NT2/D1 (cell line): Measurements from ENCODE around the gene LUC7L.
"Not testable (repeated sequence)": the region's sequence is repeated elsewhere in the genome, so short reads cannot be mapped to it uniquely, and the experiment has no call there.

Experiments
- DNase-seq: peaks from one replicate; pipeline ENCODE4 v3.0.0-alpha.2; 2011; ENCODE audit warnings: low read depth, low spot score
- H3K27me3 ChIP-seq: 2 replicates; pipeline ENCODE4 v1.6.0; 2011; ENCODE audit warnings: mild to moderate bottlenecking; ENCODE audit not compliant: insufficient read length, insufficient read depth
- H3K36me3 ChIP-seq: 2 replicates; pipeline ENCODE4 v1.6.1; 2011; ENCODE audit warnings: mild to moderate bottlenecking, low read length, mixed read lengths; ENCODE audit not compliant: insufficient read depth, insufficient read length
- H3K4me1 ChIP-seq: 2 replicates; pipeline ENCODE4 v1.5.1; 2011; ENCODE audit not compliant: insufficient read depth, insufficient read length
- H3K4me3 ChIP-seq: 2 replicates; pipeline ENCODE4 v1.5.1; 2011; ENCODE audit warnings: low read depth; ENCODE audit not compliant: insufficient read length
- H3K9ac ChIP-seq: 2 replicates; pipeline ENCODE4 v1.6.0; 2011; ENCODE audit warnings: low read depth; ENCODE audit not compliant: insufficient read length
- H3K9me3 ChIP-seq: 2 replicates; pipeline ENCODE4 v1.5.1; 2011; ENCODE audit warnings: mild to moderate bottlenecking, low read length; ENCODE audit not compliant: insufficient read depth
- SUZ12 ChIP-seq: IDR thresholded peaks from 2 replicates; pipeline ENCODE4 v1.6.1; 2011; ENCODE audit not compliant: insufficient read length, insufficient read depth; ENCODE audit errors: extremely low read depth
- YY1 ChIP-seq: IDR thresholded peaks from 2 replicates; pipeline ENCODE4 v1.6.1; 2011; ENCODE audit not compliant: insufficient read length, insufficient read depth
- ZNF274 ChIP-seq: IDR thresholded peaks from 2 replicates; pipeline ENCODE4 v1.6.1; 2011; ENCODE audit warnings: mild to moderate bottlenecking, low read depth, low read length

LUC7L gene

DNA sequence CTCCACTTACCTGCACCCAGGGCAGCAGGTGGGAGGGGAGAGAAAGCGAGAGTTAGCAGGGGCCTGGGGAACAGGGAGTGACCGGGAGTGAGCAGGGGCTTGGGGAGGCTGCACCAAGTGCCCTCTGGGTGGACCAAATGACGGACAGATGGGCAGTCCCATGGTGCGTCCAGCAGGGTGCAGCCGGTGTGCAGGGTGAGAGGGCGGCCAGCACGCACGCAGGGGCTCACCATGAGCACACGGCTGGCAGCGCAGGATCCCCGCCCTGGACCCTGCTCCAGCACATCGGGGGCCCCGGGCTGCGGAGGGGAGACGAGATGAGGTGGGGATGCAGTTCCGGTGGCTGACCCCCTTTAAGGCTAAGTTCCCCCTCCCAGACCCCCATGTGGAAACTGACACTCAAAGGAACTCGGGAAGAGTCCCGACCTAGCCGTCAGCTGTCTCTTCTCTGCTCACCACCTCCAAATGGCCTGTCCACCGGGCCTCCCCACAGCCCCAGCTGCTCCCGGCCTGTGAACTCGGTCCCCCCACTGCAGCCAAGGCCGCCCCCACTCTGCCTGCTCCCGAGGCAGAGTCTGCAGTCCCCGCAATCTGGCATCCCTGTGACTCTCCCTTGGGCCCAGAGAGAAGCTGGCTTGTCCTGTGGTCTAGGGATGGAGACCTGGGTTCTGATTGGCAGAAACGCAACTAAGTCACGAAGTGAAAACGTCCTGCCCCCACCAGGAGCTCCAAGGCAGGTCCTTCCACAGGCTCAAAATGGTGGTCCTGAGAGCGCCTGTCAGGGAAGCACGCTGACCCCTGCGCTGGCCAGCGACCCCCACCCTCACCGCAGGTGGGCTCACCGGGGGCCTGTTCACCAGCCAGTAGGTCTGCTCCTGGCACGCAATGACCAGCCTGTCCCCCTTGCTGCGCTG, 43.6 kb upstream of the LUC7L start:
- Histone ChIP-seq H3K4me3 (no peak overlapping the region), H3K36me3 (no peaks in the 10 kb centered on the region), H3K9ac (no peak overlapping the region), H3K4me1 (peaks cover 12% of the 10 kb centered on the region), H3K9me3 (no peaks in the 10 kb centered on the region), H3K27me3 (peaks cover 25% of the 10 kb centered on the region)
- no peak for DNase-seq
- TF ChIP-seq ZNF274 (no peak), YY1 (no peak), SUZ12 (no peak)

DNA sequence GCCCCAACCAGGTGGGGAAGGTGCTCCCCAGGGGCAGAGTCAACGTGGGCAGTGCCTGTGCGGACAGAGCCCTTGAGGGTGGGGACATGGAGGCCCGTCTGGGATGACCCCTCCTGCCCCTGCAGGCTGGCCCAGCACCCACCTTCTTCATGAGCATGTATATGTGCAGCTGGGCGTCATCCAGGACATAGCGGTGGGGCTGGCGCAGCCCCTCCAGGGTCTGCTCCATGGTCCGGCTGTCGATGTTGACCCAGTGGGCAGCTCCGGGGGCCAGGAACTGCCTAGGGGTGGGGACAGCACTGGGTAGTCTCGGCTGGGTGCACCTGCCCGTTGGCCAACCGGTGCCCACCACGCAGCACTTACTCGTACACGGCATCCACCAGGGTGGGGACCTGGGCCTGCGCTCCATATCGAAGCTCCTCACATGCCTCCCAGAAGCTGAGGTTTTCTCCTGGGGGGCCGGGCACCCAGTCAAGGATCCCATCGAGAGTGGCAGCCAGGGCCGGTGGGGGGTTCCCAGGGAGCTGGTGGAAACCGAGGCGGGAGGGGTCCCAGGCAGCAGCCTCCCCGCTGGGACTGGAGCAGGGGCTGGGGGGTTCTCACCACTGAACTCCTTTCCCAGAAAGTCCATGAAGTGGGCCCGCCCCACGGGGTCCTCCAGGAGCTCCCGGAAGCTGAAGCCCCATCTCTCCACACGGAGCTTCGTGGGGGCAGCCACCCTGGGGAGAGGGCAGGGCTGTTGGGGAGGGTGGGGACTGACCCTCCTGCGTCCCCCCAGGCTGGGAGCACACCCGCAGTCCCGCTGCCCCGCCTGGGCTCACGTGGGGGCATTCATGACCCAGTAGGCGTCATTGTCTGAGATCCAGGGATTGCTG, 41.4 kb upstream of the LUC7L start:
- H3K9ac ChIP-seq, result no peak overlapping the region
- DNase-seq, result no peak
- peaks cover 4% of the 10 kb centered on the region for H3K36me3 ChIP-seq
- no peaks in the 10 kb centered on the region for H3K9me3 ChIP-seq
- H3K4me3 ChIP-seq, result no peak overlapping the region
- peaks cover 16% of the 10 kb centered on the region for H3K27me3 ChIP-seq
- H3K4me1 ChIP-seq, result peaks cover 12% of the 10 kb centered on the region
- TF ChIP-seq YY1 (no peak), SUZ12 (no peak), ZNF274 (no peak)

DNA sequence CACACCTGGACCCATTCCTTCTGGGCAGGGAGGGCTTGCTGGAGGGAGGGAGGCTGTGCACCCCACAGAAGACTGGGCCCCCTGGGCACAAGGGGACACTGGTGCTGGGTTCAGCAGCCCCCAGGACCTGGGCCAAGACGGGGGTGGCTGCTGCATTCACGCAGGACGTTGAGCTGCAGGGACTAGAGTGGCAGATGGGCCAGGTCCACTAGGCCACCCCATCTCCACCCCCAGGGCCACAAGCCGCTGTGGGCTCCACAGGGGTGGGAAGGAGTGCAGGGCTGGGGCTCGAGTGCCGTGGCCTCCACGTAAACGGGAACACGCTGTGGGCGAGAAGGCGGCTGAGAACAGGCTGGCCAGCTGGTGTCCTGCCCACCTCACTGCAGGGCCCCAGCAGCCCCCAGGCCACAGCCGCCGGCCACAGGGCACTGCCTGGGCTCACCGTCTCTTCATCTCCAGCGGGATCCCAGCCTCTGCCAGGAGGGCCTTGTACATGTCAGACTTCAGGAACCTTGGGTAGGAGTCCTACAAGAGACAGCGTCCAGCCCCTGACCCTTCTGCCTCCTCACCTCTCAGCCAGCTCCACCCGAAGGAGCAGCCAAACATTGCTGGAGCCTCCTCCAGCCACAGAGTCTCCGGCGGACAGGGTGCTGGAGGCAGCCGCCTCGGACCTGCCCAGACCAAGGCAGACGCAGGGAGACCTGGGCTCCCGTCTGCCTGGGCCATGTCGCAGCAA, 40.0 kb upstream of the LUC7L start:
- Histone ChIP-seq H3K9me3 (no peaks in the 10 kb centered on the region), H3K4me3 (no peak overlapping the region), H3K9ac (no peak overlapping the region), H3K4me1 (peaks cover 10% of the 10 kb centered on the region), H3K36me3 (peaks cover 18% of the 10 kb centered on the region), H3K27me3 (peaks cover 4% of the 10 kb centered on the region)
- no peak for TF ChIP-seq SUZ12
- no peak for TF ChIP-seq ZNF274
- TF ChIP-seq YY1, result no peak
- no peak for DNase-seq

DNA sequence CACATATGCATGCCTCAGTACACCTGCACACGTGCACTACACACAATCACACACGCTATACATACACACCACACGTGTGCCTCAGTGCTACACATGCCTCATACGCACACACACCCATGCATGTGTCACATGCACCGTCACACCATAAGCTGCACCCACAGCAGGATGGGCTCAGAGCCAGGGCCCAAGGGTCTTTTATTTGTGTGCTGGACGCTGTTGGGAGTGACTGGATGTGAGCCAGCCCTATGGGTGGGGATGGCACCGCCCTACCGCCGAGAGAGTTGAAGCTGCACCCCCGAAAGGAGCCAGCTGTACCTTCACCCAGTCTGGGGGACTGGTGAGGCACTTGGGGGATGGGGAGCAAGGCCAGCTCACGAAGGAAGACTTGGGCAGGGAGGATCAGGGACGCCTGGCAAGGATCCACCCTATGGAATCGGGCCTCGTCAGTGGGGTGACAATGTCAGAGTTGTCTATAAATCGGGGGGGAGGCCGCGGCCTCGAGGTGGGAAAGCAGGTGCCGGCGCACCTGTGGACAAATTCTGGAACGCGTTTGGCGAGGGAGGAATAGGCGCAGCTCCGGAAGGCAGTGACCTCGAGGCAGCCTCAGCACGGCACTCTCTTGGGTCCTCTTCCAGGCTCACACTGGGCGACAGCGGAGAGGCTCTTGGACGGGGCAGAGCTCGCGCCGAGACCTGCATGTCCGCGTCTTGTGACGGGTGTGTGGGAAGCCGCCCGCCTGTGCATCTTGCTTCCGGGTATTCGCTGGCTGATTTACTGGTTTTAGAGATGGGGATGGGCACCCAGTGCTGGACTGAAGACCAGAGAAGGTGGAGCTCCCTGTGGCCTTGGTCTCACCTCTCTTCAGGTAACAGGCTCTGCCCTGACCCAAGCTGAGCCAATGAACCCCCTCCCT, 39.1 kb upstream of the LUC7L start:
- no peak overlapping the region for H3K4me3 ChIP-seq
- H3K9ac ChIP-seq, result no peak overlapping the region
- TF ChIP-seq ZNF274 (no peak), YY1 (no peak), SUZ12 (no peak)
- H3K36me3 ChIP-seq, result peaks cover 26% of the 10 kb centered on the region
- peaks cover 7% of the 10 kb centered on the region for H3K4me1 ChIP-seq
- H3K27me3 ChIP-seq, result no peaks in the 10 kb centered on the region
- H3K9me3 ChIP-seq, result no peaks in the 10 kb centered on the region
- DNase-seq, result no peak

DNA sequence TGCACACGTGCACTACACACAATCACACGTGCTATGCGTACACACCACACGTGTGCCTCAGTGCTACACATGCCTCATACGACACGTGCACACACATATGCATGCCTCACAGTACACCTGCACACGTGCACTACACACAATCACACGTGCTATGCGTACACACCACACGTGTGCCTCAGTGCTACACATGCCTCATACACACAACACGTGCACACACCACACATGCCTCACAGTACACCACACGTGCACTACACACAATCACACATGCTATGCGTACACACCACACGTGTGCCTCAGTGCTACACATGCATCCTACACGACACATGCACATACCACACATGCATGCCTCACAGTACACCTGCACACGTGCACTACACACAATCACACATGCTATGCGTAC, 38.3 kb upstream of the LUC7L start:
- not testable (repeated sequence) for H3K27me3 ChIP-seq, H3K9me3 ChIP-seq, DNase-seq, H3K4me1 ChIP-seq, H3K4me3 ChIP-seq, H3K9ac ChIP-seq
- H3K36me3 ChIP-seq, result peaks cover 31% of the 10 kb centered on the region
